H1 (cell line): ENCODE data around the gene SYNGR4. TPM values are rescaled to one million over a fixed set of nuclear protein-coding genes. Genes with fewer than 3 reads are reported as not detected.

Experiments
- CTCF ChIA-PET: fragments of 300-600 bp; sonication (Branson Sonifier 250); formaldehyde crosslinking; loops from one replicate; lab custom pipeline; 2021; ENCODE audit not compliant: partially characterized antibody; lab: Charles Lee
- POLR2A ChIA-PET: fragments of 300-600 bp; sonication (Branson Sonifier 250); formaldehyde crosslinking; loops from one replicate; lab custom pipeline; 2021; ENCODE audit warnings: inconsistent platforms; ENCODE audit not compliant: partially characterized antibody; lab: Charles Lee
- DNase-seq, 2 experiments: peaks; one replicate each; pipeline versions ENCODE4 v3.0.0 to v3.0.0-alpha.2; 2010 to 2022; ENCODE audit warnings: low spot score in 2 of 2, low read depth in 1 of 2, mixed read lengths in 1 of 2
- FAIRE-seq: peaks from 2 replicates; lab custom pipeline; 2011; peaks lifted over from hg19 to GRCh38; lab: Jason Lieb, UNC
- H2AFZ ChIP-seq: 2 replicates; pipeline ENCODE4 v1.8.1; 2012; ENCODE audit warnings: low read length, inconsistent platforms
- H2AK5ac ChIP-seq: 2 replicates; pipeline ENCODE4 v1.6.1; 2013; ENCODE audit warnings: low read depth, low read length
- H2BK120ac ChIP-seq: replicated peaks from 2 replicates; pipeline ENCODE3; 2013; ENCODE audit warnings: low read depth, low read length, inconsistent platforms
- H2BK12ac ChIP-seq: 2 replicates; pipeline ENCODE4 v1.6.1; 2013; ENCODE audit warnings: low read depth, low read length
- H2BK15ac ChIP-seq: 2 replicates; pipeline ENCODE4 v1.6.1; 2013; ENCODE audit warnings: low read length
- H2BK20ac ChIP-seq: 2 replicates; pipeline ENCODE4 v1.6.1; 2013; ENCODE audit warnings: low read length
- H2BK5ac ChIP-seq: 2 replicates; pipeline ENCODE4 v1.6.1; 2013; ENCODE audit warnings: low read depth, low read length
- H3K14ac ChIP-seq: 2 replicates; pipeline ENCODE4 v1.6.1; 2013; ENCODE audit warnings: inconsistent platforms; ENCODE audit not compliant: insufficient read length
- H3K18ac ChIP-seq: 2 replicates; pipeline ENCODE4 v1.6.1; 2013; ENCODE audit warnings: low read length; ENCODE audit errors: extremely low read depth
- H3K23ac ChIP-seq: 2 replicates; pipeline ENCODE4 v1.6.1; 2013; ENCODE audit warnings: inconsistent platforms; ENCODE audit not compliant: insufficient read length
- H3K23me2 ChIP-seq: 2 replicates; pipeline ENCODE4 v1.6.1; 2013; ENCODE audit warnings: low read depth, low read length
- H3K27ac ChIP-seq: 2 replicates; pipeline ENCODE4 v1.6.1; 2011; ENCODE audit warnings: low read depth, low read length, inconsistent platforms
- H3K27me3 ChIP-seq, 4 experiments: replicated peaks in 1 of 4; 1 replicate in 1 of 4; 2 replicates in 3 of 4; pipeline versions ENCODE4 v1.6.1 to v1.8.1; 2011 to 2013; ENCODE audit warnings: low read length in 3 of 4, mild to moderate bottlenecking in 3 of 4, inconsistent platforms in 2 of 4, mixed read lengths in 2 of 4, moderate library complexity in 1 of 4; ENCODE audit not compliant: control insufficient read depth in 3 of 4, insufficient read depth in 3 of 4; ENCODE audit errors: extremely low read depth in 1 of 4
- H3K36me3 ChIP-seq, 4 experiments: 2 replicates each; pipeline versions ENCODE4 v1.6.1 to v1.8.1; 2011 to 2013; ENCODE audit warnings: mild to moderate bottlenecking in 4 of 4, low read length in 3 of 4, moderate library complexity in 2 of 4, control low read depth in 1 of 4, inconsistent platforms in 1 of 4; ENCODE audit not compliant: insufficient read depth in 4 of 4, control insufficient read depth in 2 of 4
- H3K4ac ChIP-seq: replicated peaks from 2 replicates; pipeline ENCODE3; 2013; ENCODE audit warnings: low read length, low read depth, mixed read lengths, inconsistent platforms; ENCODE audit not compliant: insufficient read length
- H3K4me1 ChIP-seq, 4 experiments: replicated peaks in 1 of 4; 1 replicate in 1 of 4; 2 replicates in 3 of 4; pipeline versions ENCODE4 v1.6.1 to v1.8.1; 2011 to 2013; ENCODE audit warnings: low read length in 3 of 4, inconsistent platforms in 2 of 4, mixed read lengths in 1 of 4; ENCODE audit not compliant: insufficient read depth in 4 of 4, control insufficient read depth in 3 of 4
- H3K4me2 ChIP-seq, 2 experiments: 2 replicates each; pipeline versions ENCODE4 v1.6.1 to v1.8.1; 2011 to 2013; ENCODE audit warnings: low read depth in 2 of 2, low read length in 2 of 2, control low read depth in 1 of 2, inconsistent platforms in 1 of 2, mild to moderate bottlenecking in 1 of 2; ENCODE audit not compliant: insufficient read depth in 1 of 2
- H3K4me3 ChIP-seq, 4 experiments: fragments of 200-600, 300-600 bp in 1 of 4; sonication (generic), shearing (Covaris generic), sonication (Bioruptor Twin) in 1 of 4; 2 replicates each; pipeline versions ENCODE4 v1.5.1 to v1.8.1; 2011 to 2016; ENCODE audit warnings: low read length in 4 of 4, low read depth in 3 of 4, control low read depth in 2 of 4, inconsistent platforms in 2 of 4, mild to moderate bottlenecking in 2 of 4, mixed read lengths in 1 of 4, moderate library complexity in 1 of 4; ENCODE audit not compliant: insufficient read depth in 2 of 4; ENCODE audit errors: extremely low read depth in 1 of 4
- H3K56ac ChIP-seq: replicated peaks from 2 replicates; pipeline ENCODE3; 2013; ENCODE audit warnings: low read depth, mild to moderate bottlenecking, mixed read lengths, low read length, inconsistent platforms; ENCODE audit not compliant: insufficient read length
- H3K79me1 ChIP-seq: 2 replicates; pipeline ENCODE4 v1.6.1; 2013; ENCODE audit warnings: low read depth, low read length, control low read depth
- H3K79me2 ChIP-seq, 2 experiments: 2 replicates each; pipeline versions ENCODE4 v1.6.1 to v1.8.1; 2012 to 2013; ENCODE audit warnings: low read length in 2 of 2, mild to moderate bottlenecking in 2 of 2, inconsistent platforms in 1 of 2; ENCODE audit not compliant: insufficient read depth in 2 of 2, control insufficient read depth in 1 of 2
- H3K9ac ChIP-seq, 4 experiments: replicated peaks in 1 of 4; 1 replicate in 1 of 4; 2 replicates in 3 of 4; pipeline versions ENCODE4 v1.6.1 to v1.8.1; 2011 to 2013; ENCODE audit warnings: low read depth in 3 of 4, low read length in 3 of 4, control low read depth in 2 of 4, mild to moderate bottlenecking in 2 of 4, moderate library complexity in 2 of 4, inconsistent platforms in 1 of 4; ENCODE audit errors: extremely low read depth in 1 of 4
- H3K9me3 ChIP-seq, 2 experiments: 2 replicates each; pipeline versions ENCODE4 v1.6.1 to v1.8.1; 2012 to 2013; ENCODE audit warnings: mild to moderate bottlenecking in 2 of 2, moderate library complexity in 2 of 2, control low read depth in 1 of 2, inconsistent platforms in 1 of 2, low read depth in 1 of 2, low read length in 1 of 2, mixed read lengths in 1 of 2; ENCODE audit not compliant: insufficient read depth in 2 of 2
- H4K20me1 ChIP-seq, 2 experiments: replicated peaks in 1 of 2; 2 replicates each; pipeline versions ENCODE3 to v1.8.1; 2011 to 2013; ENCODE audit warnings: inconsistent platforms in 2 of 2, low read length in 2 of 2, mild to moderate bottlenecking in 1 of 2; ENCODE audit not compliant: insufficient read depth in 2 of 2, control insufficient read depth in 1 of 2
- H4K5ac ChIP-seq: 2 replicates; pipeline ENCODE4 v1.6.1; 2013; ENCODE audit warnings: low read length, low read depth, mixed read lengths, inconsistent platforms; ENCODE audit not compliant: insufficient read length
- H4K8ac ChIP-seq: 2 replicates; pipeline ENCODE4 v1.8.0; 2013; ENCODE audit warnings: mild to moderate bottlenecking, moderate library complexity, low read length, inconsistent platforms; ENCODE audit not compliant: insufficient read depth; ENCODE audit errors: extremely low read depth
- H4K91ac ChIP-seq: replicated peaks from 2 replicates; pipeline ENCODE3; 2013; ENCODE audit warnings: low read length, mixed read lengths, inconsistent platforms; ENCODE audit not compliant: insufficient read length
- ATF2 ChIP-seq: IDR thresholded peaks from 2 replicates; pipeline ENCODE4 v1.6.1; 2012; ENCODE audit warnings: low read length, inconsistent platforms
- BRCA1 ChIP-seq: IDR thresholded peaks from 2 replicates; pipeline ENCODE4 v1.6.1; 2012; ENCODE audit warnings: low read depth, low read length, improper control_type of control experiment
- E2F6 ChIP-seq: IDR thresholded peaks from 2 replicates; pipeline ENCODE4 v1.6.1; 2012; ENCODE audit warnings: inconsistent platforms
- EZH2 ChIP-seq: fragments of 200-600 bp; sonication (generic); IDR thresholded peaks from 2 replicates; pipeline ENCODE4 v1.7.1; 2012; ENCODE audit warnings: low read depth, mild to moderate bottlenecking, moderate library complexity, low read length, inconsistent platforms; ENCODE audit not compliant: severe bottlenecking
- HDAC2 ChIP-seq, 2 experiments: fragments of 300-600 bp in 1 of 2; sonication (generic) in 1 of 2; IDR thresholded peaks; 2 replicates each; pipeline ENCODE4 v1.6.1; 2011 to 2012; ENCODE audit warnings: low read depth in 2 of 2, low read length in 2 of 2, mild to moderate bottlenecking in 2 of 2, moderate library complexity in 2 of 2, borderline replicate concordance in 1 of 2, inconsistent platforms in 1 of 2
- HDAC6 ChIP-seq: IDR thresholded peaks from one replicate; pipeline ENCODE4 v1.7.1; 2012; ENCODE audit warnings: low read depth, mild to moderate bottlenecking, inconsistent platforms, low read length, moderate library complexity
- MAFK ChIP-seq: IDR thresholded peaks from 2 replicates; pipeline ENCODE4 v1.6.1; 2012; ENCODE audit warnings: low read depth, mild to moderate bottlenecking, improper control_type of control experiment, low read length
- RBBP5 ChIP-seq: IDR thresholded peaks from 2 replicates; pipeline ENCODE4 v1.7.1; 2012; ENCODE audit warnings: low read depth, mild to moderate bottlenecking, inconsistent platforms, low read length, moderate library complexity, borderline replicate concordance
- SP1 ChIP-seq: IDR thresholded peaks from 2 replicates; pipeline ENCODE4 v1.6.1; 2011; ENCODE audit warnings: low read depth, low read length
- SP2 ChIP-seq: IDR thresholded peaks from 2 replicates; pipeline ENCODE4 v1.6.1; 2012; ENCODE audit warnings: mild to moderate bottlenecking, low read length, inconsistent platforms
- TAF7 ChIP-seq: optimal IDR thresholded peaks from 2 replicates; pipeline ENCODE3; 2011; ENCODE audit warnings: low read depth, mild to moderate bottlenecking, inconsistent platforms, low read length, moderate library complexity, borderline replicate concordance
- WGBS, 2 experiments: shearing (Covaris generic) in 1 of 2; methylation state at CpG; one replicate each; pipeline versions ENCODE4 v1.1.6 to v1.1.7; 2013 to 2015; ENCODE audit warnings: low lambda C conversion rate in 2 of 2, mixed read lengths in 2 of 2, inconsistent platforms in 1 of 2, low coverage in 1 of 2, missing lambda C conversion rate in 1 of 2; ENCODE audit not compliant: insufficient replicate concordance in 2 of 2, insufficient coverage in 1 of 2, insufficient read length in 1 of 2; ENCODE audit errors: extremely low coverage in 1 of 2, missing lambda C conversion rate in 1 of 2; 5-methylcytosine and 5-hydroxymethylcytosine counted together
- polyA plus RNA-seq, 7 experiments: library from polyadenylated mRNA; depleted of rRNA in 3 of 7; stranded (reverse) in 5 of 7; unstranded in 2 of 7; fragments of >200 nt in 5 of 7; fragments of 200-250 nt in 2 of 7; gene quantifications; 1 replicate in 5 of 7; 2 replicates in 1 of 7; 4 replicates in 1 of 7; pipeline versions ENCODE4 v1.2.1 to v1.2.3, GENCODE V29; 2011 to 2013; ENCODE audit warnings: missing spikeins in 2 of 7, mixed read lengths in 2 of 7
- total RNA-seq: library from RNA; stranded (reverse); fragmentation: NEBNext Ultra II Directional; extraction: Animal tissue kit (Norgen Biotek cat#: 25700); gene quantifications from 2 replicates; pipeline ENCODE4 v1.2.1, GENCODE V29; 2021

Gene SYNGR4
- total and polyA plus RNA-seq, 2 of the 8 experiments (the other 6 are each of a cell fraction or from before 2014, with no cell fraction given): 0.41 TPM; not detected in 1

- no peak for DNase-seq
- Histone ChIP-seq H3K23ac (no peak overlapping the region), H3K9ac (no peak overlapping the region), H2BK15ac (no peak overlapping the region), H4K20me1 (no peaks in the 10 kb centered on the region), H3K4me3 (no peak overlapping the region), H4K91ac (no peak overlapping the region), H3K9me3 (no peaks in the 10 kb centered on the region), H2BK12ac (no peak overlapping the region), H2BK20ac (no peak overlapping the region), H3K4me1 (no peaks in the 10 kb centered on the region; a peak in 1 of 7 replicates), H2BK5ac (no peak overlapping the region), H3K36me3 (no peaks in the 10 kb centered on the region; a peak in 1 of 8 replicates), H3K56ac (no peak overlapping the region), H4K5ac (no peak overlapping the region), H3K27me3 (peaks cover 0 to 3% (median under 1%) of the 10 kb centered on the region in 4 experiments; a peak in 2 of 7 replicates), H3K23me2 (no peaks in the 10 kb centered on the region), H3K18ac (no peak overlapping the region), H2AK5ac (no peak overlapping the region), H3K27ac (no peak overlapping the region), H2BK120ac (no peak overlapping the region), H3K79me1 (no peaks in the 10 kb centered on the region), H3K4ac (no peak overlapping the region), H3K4me2 (no peak overlapping the region), H4K8ac (no peak overlapping the region), H3K79me2 (no peaks in the 10 kb centered on the region), H2AFZ (no peak overlapping the region), H3K14ac (no peak overlapping the region)
- no peak for FAIRE-seq
- WGBS, 2 experiments: 98% methylated on average over 5 of the region's 7 CpGs; no CpG with 5 or more reads in 1 of the 2 experiments
- TF ChIP-seq HDAC6 (no peak), SP1 (no peak), RBBP5 (no peak), EZH2 (no peak), BRCA1 (no peak), TAF7 (no peak), ATF2 (no peak), HDAC2 (IDR thresholded peaks at IDR 0.05; ENCODE audit: borderline replicate concordance in 1 of 2, low read depth in 2 of 2, low read length in 2 of 2) (no peak), E2F6 (no peak), MAFK (no peak), SP2 (no peak)
- CTCF ChIA-PET: interaction anchor here (0.7 to 1.8 kb wide), 5 partner anchors 10 to 1092 kb away, joined by 3 to 9 read pairs (median 3); no protein-coding TSS in a partner anchor
- POLR2A ChIA-PET: interaction anchor here (1.1 to 1.4 kb wide), 2 partner anchors 29 to 118 kb away, joined by 3 read pairs; no protein-coding TSS in a partner anchor
These were observed 7.2 kb downstream of the SYNGR4 start for GRCh38 chr19:48371367-48371766.
